ENCODE data around the gene LCE2D. TPM values are rescaled to one million over a fixed set of nuclear protein-coding genes. Genes with fewer than 3 reads are reported as not detected.

Gene LCE2D
- total and polyA plus RNA-seq, 2 donors (not counting 1 experiment from before 2014, with no cell fraction given) = not detected

DNA sequence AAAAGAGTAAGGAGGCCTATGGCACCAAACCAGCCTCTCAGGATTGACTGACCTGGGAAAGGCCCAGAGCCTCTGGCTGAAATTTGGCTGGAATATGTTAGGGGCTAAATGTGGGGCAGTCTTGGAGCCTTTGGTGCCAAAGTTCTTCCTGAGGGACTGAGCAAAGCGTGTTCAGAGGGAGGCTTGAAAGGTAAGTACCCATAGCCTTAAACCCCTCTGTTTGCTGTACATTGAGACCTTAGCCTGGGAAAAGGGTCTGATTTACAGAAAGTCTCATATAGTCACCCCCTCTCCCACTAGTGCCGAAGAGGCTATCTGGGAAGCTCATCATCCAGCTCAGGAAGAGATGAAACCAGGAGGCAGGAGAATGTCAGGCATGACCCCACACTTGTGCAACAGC, 44.7 kb downstream of the LCE2D start, which contains the start of gene LCE4A:
LCE4A (plus strand) TSS at position 301 of the 400 bp plus-strand sequence. CDS start 916 bp downstream, outside the sequence.
- ChIA-PET POLR2A (no interaction called here), CTCF (no interaction called here)
- Histone ChIP-seq H3K9me3 (ENCODE audit: control extremely low read depth in 1 of 3, control insufficient read depth in 2 of 3, insufficient read depth in 1 of 3, low read length in 2 of 3) (no peaks in the 10 kb centered on the region), H3K4me2 (replicated peaks; ENCODE audit: low read depth, low read length, poor library complexity, severe bottlenecking) (no peak within 1 kb of the TSS), H3K79me2 (ENCODE audit: control insufficient read depth, insufficient read depth, low read length) (no peaks in the 10 kb centered on the region), H4K20me1 (ENCODE audit: control insufficient read depth, insufficient read depth, low read length, poor library complexity, severe bottlenecking) (no peaks in the 10 kb centered on the region), H3K36me3 (replicated peaks in 1 of 2; ENCODE audit: control extremely low read depth in 1 of 2, control insufficient read depth in 1 of 2, extremely low read depth in 1 of 2, insufficient read depth in 2 of 2, low read length in 1 of 2) (no peaks in the 10 kb centered on the region), H3K4me3 (ENCODE audit: control extremely low read depth in 1 of 5, extremely low read depth in 1 of 5, insufficient read depth in 1 of 5, low read depth in 2 of 5, low read length in 4 of 5) (no peak within 1 kb of the TSS), H3K27ac (ENCODE audit: low read length in 2 of 2) (no peak within 1 kb of the TSS), H3K4me1 (ENCODE audit: control insufficient read depth in 2 of 2, insufficient read depth in 2 of 2, low read length in 2 of 2) (no peaks in the 10 kb centered on the region), H3K27me3 (replicated peaks in 1 of 4; ENCODE audit: control extremely low read depth in 1 of 4, control insufficient read depth in 3 of 4, insufficient read depth in 4 of 4, low read length in 3 of 4) (peaks cover 0 to 7% (median 1%) of the 10 kb centered on the region in 4 experiments), H2AFZ (ENCODE audit: insufficient read depth, low read depth, low read length, poor library complexity, severe bottlenecking) (no peak within 1 kb of the TSS), H3K9ac (ENCODE audit: low read length) (no peak within 1 kb of the TSS)
- Mint-ChIP-seq H3K27me3 (peaks cover 47% of the 10 kb centered on the region), H3K9me3 (ENCODE audit: insufficient read depth) (no peaks in the 10 kb centered on the region), H3K27ac (no peak within 1 kb of the TSS), H3K4me1 (no peaks in the 10 kb centered on the region), H3K4me3 (no peak within 1 kb of the TSS)
- no peak for ATAC-seq (ENCODE audit: low read depth)
- no peak for DNase-seq
- TF ChIP-seq, protein P1, sequence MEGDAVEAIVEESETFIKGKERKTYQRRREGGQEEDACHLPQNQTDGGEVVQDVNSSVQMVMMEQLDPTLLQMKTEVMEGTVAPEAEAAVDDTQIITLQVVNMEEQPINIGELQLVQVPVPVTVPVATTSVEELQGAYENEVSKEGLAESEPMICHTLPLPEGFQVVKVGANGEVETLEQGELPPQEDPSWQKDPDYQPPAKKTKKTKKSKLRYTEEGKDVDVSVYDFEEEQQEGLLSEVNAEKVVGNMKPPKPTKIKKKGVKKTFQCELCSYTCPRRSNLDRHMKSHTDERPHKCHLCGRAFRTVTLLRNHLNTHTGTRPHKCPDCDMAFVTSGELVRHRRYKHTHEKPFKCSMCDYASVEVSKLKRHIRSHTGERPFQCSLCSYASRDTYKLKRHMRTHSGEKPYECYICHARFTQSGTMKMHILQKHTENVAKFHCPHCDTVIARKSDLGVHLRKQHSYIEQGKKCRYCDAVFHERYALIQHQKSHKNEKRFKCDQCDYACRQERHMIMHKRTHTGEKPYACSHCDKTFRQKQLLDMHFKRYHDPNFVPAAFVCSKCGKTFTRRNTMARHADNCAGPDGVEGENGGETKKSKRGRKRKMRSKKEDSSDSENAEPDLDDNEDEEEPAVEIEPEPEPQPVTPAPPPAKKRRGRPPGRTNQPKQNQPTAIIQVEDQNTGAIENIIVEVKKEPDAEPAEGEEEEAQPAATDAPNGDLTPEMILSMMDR (IDR thresholded peaks at IDR 0.05) = no peak
- no peak for TF ChIP-seq EZH2 (IDR thresholded peaks at IDR 0.05; ENCODE audit: borderline replicate concordance, insufficient read depth, low read depth, low read length, poor library complexity, severe bottlenecking)
- 100% methylated on average over 1 of the region's 2 CpGs for WGBS (ENCODE audit: insufficient coverage)
- intact Hi-C loops (cut with micrococcal nuclease) = no loop called here

Small RNAs within 50 kb of the gene (small RNA-seq; reads per million reads assigned to genes)
- gene LCE3A (ENCODE audit: insufficient read length, low read depth, low replicate concordance) (not detected), gene LCE3B (ENCODE audit: insufficient read length, low read depth, low replicate concordance) (not detected)

Other genes with a start within 250 kb of the LCE2D start
- not detected in 2 replicates for gene CRNN, start 249.1 kb upstream of the LCE2D start, total RNA-seq
- not detected in 2 replicates for gene CRNN, start 249.1 kb upstream of the LCE2D start, polyA plus RNA-seq
- gene LCE5A, start 152.6 kb upstream of the LCE2D start, total RNA-seq = not detected in 2 replicates
- gene LCE5A, start 152.6 kb upstream of the LCE2D start, polyA plus RNA-seq = not detected in 2 replicates
- gene CRCT1, start 148.9 kb upstream of the LCE2D start, total RNA-seq = not detected in 2 replicates
- not detected in 2 replicates for gene CRCT1, start 148.9 kb upstream of the LCE2D start, polyA plus RNA-seq
- gene LCE3E, start 96.6 kb upstream of the LCE2D start, total RNA-seq = not detected in 2 replicates
- gene LCE3E, start 96.6 kb upstream of the LCE2D start, polyA plus RNA-seq = not detected in 2 replicates
- not detected in 2 replicates for gene LCE3D, start 82.9 kb upstream of the LCE2D start, total RNA-seq
- gene LCE3D, start 82.9 kb upstream of the LCE2D start, polyA plus RNA-seq = not detected in 2 replicates
- not detected in 2 replicates for gene LCE3C, start 63.1 kb upstream of the LCE2D start, total RNA-seq
- gene LCE3C, start 63.1 kb upstream of the LCE2D start, polyA plus RNA-seq = not detected in 2 replicates
- not detected in 2 replicates for gene LCE3B, start 49.6 kb upstream of the LCE2D start, total RNA-seq
- gene LCE3B, start 49.6 kb upstream of the LCE2D start, polyA plus RNA-seq = not detected in 2 replicates
- not detected in 2 replicates for gene LCE3A, start 40.3 kb upstream of the LCE2D start, total RNA-seq
- not detected in 2 replicates for gene LCE3A, start 40.3 kb upstream of the LCE2D start, polyA plus RNA-seq
- gene LCE2C, start 11.9 kb downstream of the LCE2D start, total RNA-seq = not detected in 2 replicates
- gene LCE2C, start 11.9 kb downstream of the LCE2D start, polyA plus RNA-seq = not detected in 2 replicates
- gene LCE2B, start 22.7 kb downstream of the LCE2D start, total RNA-seq = not detected in 2 replicates
- gene LCE2B, start 22.7 kb downstream of the LCE2D start, polyA plus RNA-seq = not detected in 2 replicates
- not detected in 2 replicates for gene LCE2A, start 35.0 kb downstream of the LCE2D start, total RNA-seq
- not detected in 2 replicates for gene LCE2A, start 35.0 kb downstream of the LCE2D start, polyA plus RNA-seq
- gene LCE4A, start 44.8 kb downstream of the LCE2D start, total RNA-seq = not detected in 2 replicates
- not detected in 2 replicates for gene LCE4A, start 44.8 kb downstream of the LCE2D start, polyA plus RNA-seq
- gene KPRP, start 94.6 kb downstream of the LCE2D start, total RNA-seq = not detected in 2 replicates
- gene KPRP, start 94.6 kb downstream of the LCE2D start, polyA plus RNA-seq = not detected in 2 replicates
- not detected in 2 replicates for gene LCE1F, start 111.8 kb downstream of the LCE2D start, total RNA-seq
- gene LCE1F, start 111.8 kb downstream of the LCE2D start, polyA plus RNA-seq = not detected in 2 replicates
- gene LCE1E, start 122.9 kb downstream of the LCE2D start, total RNA-seq = not detected in 2 replicates
- not detected in 2 replicates for gene LCE1E, start 122.9 kb downstream of the LCE2D start, polyA plus RNA-seq
- not detected in 2 replicates for gene LCE1D, start 133.3 kb downstream of the LCE2D start, total RNA-seq
- gene LCE1D, start 133.3 kb downstream of the LCE2D start, polyA plus RNA-seq = not detected in 2 replicates
- not detected in 2 replicates for gene LCE1C, start 143.3 kb downstream of the LCE2D start, total RNA-seq
- not detected in 2 replicates for gene LCE1C, start 143.3 kb downstream of the LCE2D start, polyA plus RNA-seq
- not detected in 2 replicates for gene LCE1B, start 148.6 kb downstream of the LCE2D start, total RNA-seq
- not detected in 2 replicates for gene LCE1B, start 148.6 kb downstream of the LCE2D start, polyA plus RNA-seq
- not detected in 2 replicates for gene LCE1A, start 164.1 kb downstream of the LCE2D start, total RNA-seq
- gene LCE1A, start 164.1 kb downstream of the LCE2D start, polyA plus RNA-seq = not detected in 2 replicates
- not detected in 2 replicates for gene LCE6A, start 179.5 kb downstream of the LCE2D start, total RNA-seq
- not detected in 2 replicates for gene LCE6A, start 179.5 kb downstream of the LCE2D start, polyA plus RNA-seq
- gene LCE7A, start 196.6 kb downstream of the LCE2D start, total RNA-seq = not detected in 2 replicates
- not detected in 2 replicates for gene LCE7A, start 196.6 kb downstream of the LCE2D start, polyA plus RNA-seq
- not detected in 2 replicates for gene SMCP, start 214.9 kb downstream of the LCE2D start, total RNA-seq
- not detected in 2 replicates for gene SMCP, start 214.9 kb downstream of the LCE2D start, polyA plus RNA-seq
- not detected in 2 replicates for gene IVL, start 245.2 kb downstream of the LCE2D start, total RNA-seq
- not detected in 2 replicates for gene IVL, start 245.2 kb downstream of the LCE2D start, polyA plus RNA-seq